22Rv1 (cell line): ENCODE data around the gene COL16A1.

ENCODE experiments used
- H3K27ac ChIP-seq: fragments of 450-650 bp; 2 replicates; pipeline ENCODE4 v1.5.1; 2017
- CTCF ChIP-seq: fragments of 450-650 bp; IDR thresholded peaks from 2 replicates; pipeline ENCODE4 v1.5.1; 2017; ENCODE audit warnings: mild to moderate bottlenecking
- ZFX ChIP-seq: fragments of 450-650 bp; IDR thresholded peaks from 2 replicates; pipeline ENCODE4 v1.6.1; 2017; ENCODE audit warnings: antibody characterized with exemption, borderline replicate concordance

Gene COL16A1

GRCh38 chr1:31703431-31704270 is at the start of gene COL16A1:
COL16A1 (minus strand) TSS chr1:31704017; CDS start chr1:31702193, 1,824 bp downstream.
- TF ChIP-seq ZFX (no peak), CTCF (no peak)
- peak within 1 kb of the TSS; percentile 61 for H3K27ac ChIP-seq

GRCh38 chr1:31752952-31753475 is 49.2 kb upstream of the COL16A1 start:
- TF ChIP-seq CTCF, result no peak
- H3K27ac ChIP-seq, result no peak overlapping the region

GRCh38 chr1:31752258-31752657 is 48.4 kb upstream of the COL16A1 start:
- H3K27ac ChIP-seq, result no peak overlapping the region
- TF ChIP-seq ZFX (no peak), CTCF (no peak)

GRCh38 chr1:31751822-31752241 is 48.0 kb upstream of the COL16A1 start:
- H3K27ac ChIP-seq, result no peak overlapping the region
- no peak for TF ChIP-seq CTCF
- no peak for TF ChIP-seq ZFX

- TF ChIP-seq ZFX, result no peak
- no peak for TF ChIP-seq CTCF
- H3K27ac ChIP-seq, result no peak overlapping the region
Measured at GRCh38 chr1:31750858-31751510, 47.2 kb upstream of the COL16A1 start.

- no peak overlapping the region for H3K27ac ChIP-seq
- TF ChIP-seq ZFX, result no peak
- TF ChIP-seq CTCF, result no peak
Measured at GRCh38 chr1:31749785-31750735, 46.2 kb upstream of the COL16A1 start.
